Measurements from ENCODE around the gene PTPRK. TPM values are rescaled to one million over a fixed set of nuclear protein-coding genes. Genes with fewer than 3 reads are reported as not detected.

The PTPRK gene
- total and polyA plus RNA-seq, 2 of the 13 experiments (the other 11 are each of a cell fraction or from before 2014, with no cell fraction given): 43.6 to 98.3 TPM

DNA sequence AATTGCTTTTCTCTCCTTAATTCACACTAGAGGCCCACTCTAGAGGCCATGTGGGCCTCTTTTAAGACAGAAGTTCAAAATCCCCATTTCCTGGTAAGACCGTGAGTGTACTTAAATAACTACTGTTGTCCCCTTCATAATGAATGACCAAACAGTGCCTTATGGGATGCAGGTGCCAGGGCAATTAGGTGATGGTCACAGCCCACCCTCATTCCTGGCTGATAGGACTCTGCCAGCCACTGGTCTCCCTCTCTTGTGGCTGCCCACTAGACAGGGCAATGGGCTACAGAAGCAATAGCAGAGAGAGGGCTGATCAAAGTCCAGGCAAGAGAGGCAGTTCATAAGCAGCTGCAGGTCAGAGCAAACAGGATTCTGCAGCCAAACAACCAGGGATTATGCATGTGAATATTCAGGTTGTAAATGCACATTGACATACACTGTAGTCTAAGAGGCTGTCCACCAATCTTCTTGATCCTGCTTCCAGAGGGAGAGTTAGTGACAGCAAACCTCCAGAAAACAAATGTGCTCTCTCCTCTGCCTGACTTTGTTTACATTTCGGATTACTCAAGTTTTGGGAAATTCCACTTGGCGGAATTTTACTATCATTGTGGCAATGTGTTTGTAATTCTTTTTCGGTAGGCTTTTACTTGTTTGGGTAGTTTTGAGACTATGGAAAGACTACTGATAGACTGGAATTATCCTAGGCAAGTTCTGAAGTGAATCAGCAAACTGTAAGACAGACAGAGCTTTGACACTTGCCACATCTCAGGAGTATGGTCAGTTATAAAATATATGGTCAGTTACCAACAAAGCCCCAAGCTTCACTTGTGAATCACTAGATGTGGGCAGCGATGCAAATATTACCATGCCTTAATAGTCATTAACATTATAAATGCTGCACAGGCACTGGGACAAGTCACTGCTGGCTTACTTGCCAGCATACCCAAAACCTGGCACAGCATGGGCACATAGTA, 12.8 kb downstream of the PTPRK start (continued):
- TF ChIP-seq, protein P1, sequence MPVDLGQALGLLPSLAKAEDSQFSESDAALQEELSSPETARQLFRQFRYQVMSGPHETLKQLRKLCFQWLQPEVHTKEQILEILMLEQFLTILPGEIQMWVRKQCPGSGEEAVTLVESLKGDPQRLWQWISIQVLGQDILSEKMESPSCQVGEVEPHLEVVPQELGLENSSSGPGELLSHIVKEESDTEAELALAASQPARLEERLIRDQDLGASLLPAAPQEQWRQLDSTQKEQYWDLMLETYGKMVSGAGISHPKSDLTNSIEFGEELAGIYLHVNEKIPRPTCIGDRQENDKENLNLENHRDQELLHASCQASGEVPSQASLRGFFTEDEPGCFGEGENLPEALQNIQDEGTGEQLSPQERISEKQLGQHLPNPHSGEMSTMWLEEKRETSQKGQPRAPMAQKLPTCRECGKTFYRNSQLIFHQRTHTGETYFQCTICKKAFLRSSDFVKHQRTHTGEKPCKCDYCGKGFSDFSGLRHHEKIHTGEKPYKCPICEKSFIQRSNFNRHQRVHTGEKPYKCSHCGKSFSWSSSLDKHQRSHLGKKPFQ (CRISPR knock-in tag; IDR thresholded peaks at IDR 0.05; ENCODE audit: insufficient replicate concordance): no peak
- TF ChIP-seq ZNF749 (CRISPR knock-in tag; IDR thresholded peaks at IDR 0.05; ENCODE audit: borderline replicate concordance) (peak; percentile 80), ZNF230 (CRISPR knock-in tag; IDR thresholded peaks at IDR 0.05) (peak; percentile 50; the same call in 1 of the 2 replicates), HMG20A (CRISPR knock-in tag; IDR thresholded peaks at IDR 0.05; ENCODE audit: borderline replicate concordance) (peak; percentile 82), MATR3 (CRISPR knock-in tag; IDR thresholded peaks at IDR 0.05) (no peak), ZNF33A (CRISPR knock-in tag; IDR thresholded peaks at IDR 0.05; ENCODE audit: borderline replicate concordance) (no peak), SKI (IDR thresholded peaks at IDR 0.05; ENCODE audit: partially characterized antibody) (peak; percentile 74), ZNF296 (CRISPR knock-in tag; conservative IDR thresholded peaks at IDR 0.05) (no peak), ZNF678 (CRISPR knock-in tag; IDR thresholded peaks at IDR 0.05) (0 out of 2 replicates have a peak, but pooled peaks have one; percentile 24), ZNF333 (CRISPR knock-in tag; IDR thresholded peaks at IDR 0.05; ENCODE audit: borderline replicate concordance) (no peak), RORA (CRISPR knock-in tag; IDR thresholded peaks at IDR 0.05) (no peak), TOE1 (CRISPR knock-in tag; IDR thresholded peaks at IDR 0.05) (no peak), NR2F6 (IDR thresholded peaks at IDR 0.05) (peak; percentile 51; the same call in 1 of the 2 replicates), NR2F6 (CRISPR knock-in tag; IDR thresholded peaks at IDR 0.05) (peak; percentile 76), ZNF629 (CRISPR knock-in tag; conservative IDR thresholded peaks at IDR 0.05) (peak; percentile 81)
- TF ChIP-seq, protein P2, sequence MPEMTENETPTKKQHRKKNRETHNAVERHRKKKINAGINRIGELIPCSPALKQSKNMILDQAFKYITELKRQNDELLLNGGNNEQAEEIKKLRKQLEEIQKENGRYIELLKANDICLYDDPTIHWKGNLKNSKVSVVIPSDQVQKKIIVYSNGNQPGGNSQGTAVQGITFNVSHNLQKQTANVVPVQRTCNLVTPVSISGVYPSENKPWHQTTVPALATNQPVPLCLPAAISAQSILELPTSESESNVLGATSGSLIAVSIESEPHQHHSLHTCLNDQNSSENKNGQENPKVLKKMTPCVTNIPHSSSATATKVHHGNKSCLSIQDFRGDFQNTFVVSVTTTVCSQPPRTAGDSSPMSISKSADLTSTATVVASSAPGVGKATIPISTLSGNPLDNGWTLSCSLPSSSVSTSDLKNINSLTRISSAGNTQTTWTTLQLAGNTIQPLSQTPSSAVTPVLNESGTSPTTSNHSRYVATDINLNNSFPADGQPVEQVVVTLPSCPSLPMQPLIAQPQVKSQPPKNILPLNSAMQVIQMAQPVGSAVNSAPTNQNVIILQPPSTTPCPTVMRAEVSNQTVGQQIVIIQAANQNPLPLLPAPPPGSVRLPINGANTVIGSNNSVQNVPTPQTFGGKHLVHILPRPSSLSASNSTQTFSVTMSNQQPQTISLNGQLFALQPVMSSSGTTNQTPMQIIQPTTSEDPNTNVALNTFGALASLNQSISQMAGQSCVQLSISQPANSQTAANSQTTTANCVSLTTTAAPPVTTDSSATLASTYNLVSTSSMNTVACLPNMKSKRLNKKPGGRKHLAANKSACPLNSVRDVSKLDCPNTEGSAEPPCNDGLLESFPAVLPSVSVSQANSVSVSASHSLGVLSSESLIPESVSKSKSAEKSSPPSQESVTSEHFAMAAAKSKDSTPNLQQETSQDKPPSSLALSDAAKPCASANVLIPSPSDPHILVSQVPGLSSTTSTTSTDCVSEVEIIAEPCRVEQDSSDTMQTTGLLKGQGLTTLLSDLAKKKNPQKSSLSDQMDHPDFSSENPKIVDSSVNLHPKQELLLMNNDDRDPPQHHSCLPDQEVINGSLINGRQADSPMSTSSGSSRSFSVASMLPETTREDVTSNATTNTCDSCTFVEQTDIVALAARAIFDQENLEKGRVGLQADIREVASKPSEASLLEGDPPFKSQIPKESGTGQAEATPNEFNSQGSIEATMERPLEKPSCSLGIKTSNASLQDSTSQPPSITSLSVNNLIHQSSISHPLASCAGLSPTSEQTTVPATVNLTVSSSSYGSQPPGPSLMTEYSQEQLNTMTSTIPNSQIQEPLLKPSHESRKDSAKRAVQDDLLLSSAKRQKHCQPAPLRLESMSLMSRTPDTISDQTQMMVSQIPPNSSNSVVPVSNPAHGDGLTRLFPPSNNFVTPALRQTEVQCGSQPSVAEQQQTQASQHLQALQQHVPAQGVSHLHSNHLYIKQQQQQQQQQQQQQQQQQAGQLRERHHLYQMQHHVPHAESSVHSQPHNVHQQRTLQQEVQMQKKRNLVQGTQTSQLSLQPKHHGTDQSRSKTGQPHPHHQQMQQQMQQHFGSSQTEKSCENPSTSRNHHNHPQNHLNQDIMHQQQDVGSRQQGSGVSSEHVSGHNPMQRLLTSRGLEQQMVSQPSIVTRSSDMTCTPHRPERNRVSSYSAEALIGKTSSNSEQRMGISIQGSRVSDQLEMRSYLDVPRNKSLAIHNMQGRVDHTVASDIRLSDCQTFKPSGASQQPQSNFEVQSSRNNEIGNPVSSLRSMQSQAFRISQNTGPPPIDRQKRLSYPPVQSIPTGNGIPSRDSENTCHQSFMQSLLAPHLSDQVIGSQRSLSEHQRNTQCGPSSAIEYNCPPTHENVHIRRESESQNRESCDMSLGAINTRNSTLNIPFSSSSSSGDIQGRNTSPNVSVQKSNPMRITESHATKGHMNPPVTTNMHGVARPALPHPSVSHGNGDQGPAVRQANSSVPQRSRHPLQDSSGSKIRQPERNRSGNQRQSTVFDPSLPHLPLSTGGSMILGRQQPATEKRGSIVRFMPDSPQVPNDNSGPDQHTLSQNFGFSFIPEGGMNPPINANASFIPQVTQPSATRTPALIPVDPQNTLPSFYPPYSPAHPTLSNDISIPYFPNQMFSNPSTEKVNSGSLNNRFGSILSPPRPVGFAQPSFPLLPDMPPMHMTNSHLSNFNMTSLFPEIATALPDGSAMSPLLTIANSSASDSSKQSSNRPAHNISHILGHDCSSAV (CRISPR knock-in tag; IDR thresholded peaks at IDR 0.05; ENCODE audit: borderline replicate concordance): no peak
- TF ChIP-seq, protein P3, sequence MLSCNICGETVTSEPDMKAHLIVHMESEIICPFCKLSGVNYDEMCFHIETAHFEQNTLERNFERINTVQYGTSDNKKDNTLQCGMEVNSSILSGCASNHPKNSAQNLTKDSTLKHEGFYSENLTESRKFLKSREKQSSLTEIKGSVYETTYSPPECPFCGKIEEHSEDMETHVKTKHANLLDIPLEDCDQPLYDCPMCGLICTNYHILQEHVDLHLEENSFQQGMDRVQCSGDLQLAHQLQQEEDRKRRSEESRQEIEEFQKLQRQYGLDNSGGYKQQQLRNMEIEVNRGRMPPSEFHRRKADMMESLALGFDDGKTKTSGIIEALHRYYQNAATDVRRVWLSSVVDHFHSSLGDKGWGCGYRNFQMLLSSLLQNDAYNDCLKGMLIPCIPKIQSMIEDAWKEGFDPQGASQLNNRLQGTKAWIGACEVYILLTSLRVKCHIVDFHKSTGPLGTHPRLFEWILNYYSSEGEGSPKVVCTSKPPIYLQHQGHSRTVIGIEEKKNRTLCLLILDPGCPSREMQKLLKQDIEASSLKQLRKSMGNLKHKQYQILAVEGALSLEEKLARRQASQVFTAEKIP (CRISPR knock-in tag; IDR thresholded peaks at IDR 0.05; ENCODE audit: borderline replicate concordance): no peak

All from HepG2 (cell line).